WI38 (cell line): ENCODE measurements around the gene SLC6A7.
A peak's percentile ranks its signal among the peaks of the same experiment; 100 is the strongest.

ENCODE experiments used
- H3K4me3 ChIP-seq: 2 replicates; pipeline ENCODE4 v1.5.1; 2011; ENCODE audit warnings: low read depth, mild to moderate bottlenecking, control low read depth, low read length
- TF ChIP-seq, protein P1 (sequence below): IDR thresholded peaks from 2 replicates; pipeline ENCODE4 v1.5.1; 2012; ENCODE audit warnings: low read depth, mild to moderate bottlenecking, control low read depth, low read length

Gene SLC6A7

DNA sequence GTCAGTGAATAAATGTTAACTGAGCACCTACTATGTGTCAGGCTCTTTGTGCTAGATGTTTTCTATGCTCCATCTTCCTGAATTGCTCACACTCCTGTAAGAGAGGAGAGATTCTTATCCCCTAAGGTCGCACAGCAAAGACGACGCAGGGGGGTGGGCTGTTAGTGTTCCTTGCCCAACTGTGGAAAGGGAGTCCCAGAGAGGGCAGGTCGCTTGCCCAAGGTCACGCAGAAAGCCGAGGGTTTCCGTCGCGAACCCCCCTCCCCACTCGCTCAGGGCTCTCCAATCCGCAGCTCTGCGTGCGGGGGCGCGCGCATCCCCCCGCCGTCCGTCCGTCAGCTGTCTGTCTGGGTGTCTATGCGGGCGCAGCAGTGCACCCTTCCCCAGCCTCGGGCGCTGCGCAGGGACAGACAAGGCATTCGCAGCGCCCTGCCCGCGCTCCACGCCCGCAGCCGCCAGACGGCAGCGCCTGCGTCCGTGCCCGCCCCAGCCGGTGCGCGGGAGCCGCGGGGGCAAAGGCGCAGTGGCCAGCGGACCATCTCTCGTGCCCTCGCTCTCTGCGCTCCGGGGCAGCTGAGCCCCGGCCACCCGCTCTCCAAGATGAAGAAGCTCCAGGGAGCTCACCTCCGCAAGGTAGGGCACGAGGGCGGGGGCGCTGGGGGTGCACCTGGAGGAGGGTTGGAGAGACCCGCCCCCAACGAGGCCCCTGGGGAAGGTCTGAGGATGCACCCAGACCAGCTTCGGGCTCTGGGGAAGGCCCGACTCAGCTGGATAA lies at the start of gene SLC6A7:
Gene SLC6A7, plus strand, starts transcription at position 335 of the 775 bp plus-strand sequence. Its CDS starts 266 bp downstream, at position 601.
- H3K4me3 ChIP-seq = no peak within 1 kb of the TSS

DNA sequence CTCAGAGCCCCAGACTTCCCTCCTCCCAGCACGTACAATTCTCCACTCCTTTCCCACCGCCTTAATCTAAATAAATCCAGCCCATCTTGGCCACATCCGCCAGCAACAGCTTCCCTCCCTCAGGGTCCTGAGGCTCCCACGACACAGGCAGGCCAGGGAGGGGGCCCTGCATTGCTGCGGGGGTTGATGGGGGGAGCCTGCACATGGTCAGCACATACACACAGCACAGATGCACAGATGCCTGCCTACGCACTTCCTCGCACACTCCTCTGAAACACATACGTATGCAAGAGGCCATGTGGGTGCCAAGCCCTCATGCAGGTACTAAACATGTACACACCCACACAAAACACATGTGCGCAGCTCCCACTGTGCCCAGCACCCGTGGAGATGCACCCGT lies 49.0 kb upstream of the SLC6A7 start:
- TF ChIP-seq, protein P1, sequence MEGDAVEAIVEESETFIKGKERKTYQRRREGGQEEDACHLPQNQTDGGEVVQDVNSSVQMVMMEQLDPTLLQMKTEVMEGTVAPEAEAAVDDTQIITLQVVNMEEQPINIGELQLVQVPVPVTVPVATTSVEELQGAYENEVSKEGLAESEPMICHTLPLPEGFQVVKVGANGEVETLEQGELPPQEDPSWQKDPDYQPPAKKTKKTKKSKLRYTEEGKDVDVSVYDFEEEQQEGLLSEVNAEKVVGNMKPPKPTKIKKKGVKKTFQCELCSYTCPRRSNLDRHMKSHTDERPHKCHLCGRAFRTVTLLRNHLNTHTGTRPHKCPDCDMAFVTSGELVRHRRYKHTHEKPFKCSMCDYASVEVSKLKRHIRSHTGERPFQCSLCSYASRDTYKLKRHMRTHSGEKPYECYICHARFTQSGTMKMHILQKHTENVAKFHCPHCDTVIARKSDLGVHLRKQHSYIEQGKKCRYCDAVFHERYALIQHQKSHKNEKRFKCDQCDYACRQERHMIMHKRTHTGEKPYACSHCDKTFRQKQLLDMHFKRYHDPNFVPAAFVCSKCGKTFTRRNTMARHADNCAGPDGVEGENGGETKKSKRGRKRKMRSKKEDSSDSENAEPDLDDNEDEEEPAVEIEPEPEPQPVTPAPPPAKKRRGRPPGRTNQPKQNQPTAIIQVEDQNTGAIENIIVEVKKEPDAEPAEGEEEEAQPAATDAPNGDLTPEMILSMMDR = no peak
- no peak overlapping the region for H3K4me3 ChIP-seq

More for the DNA sequence above, at the start of gene SLC6A7:
- TF ChIP-seq, protein P1 = no peak

DNA sequence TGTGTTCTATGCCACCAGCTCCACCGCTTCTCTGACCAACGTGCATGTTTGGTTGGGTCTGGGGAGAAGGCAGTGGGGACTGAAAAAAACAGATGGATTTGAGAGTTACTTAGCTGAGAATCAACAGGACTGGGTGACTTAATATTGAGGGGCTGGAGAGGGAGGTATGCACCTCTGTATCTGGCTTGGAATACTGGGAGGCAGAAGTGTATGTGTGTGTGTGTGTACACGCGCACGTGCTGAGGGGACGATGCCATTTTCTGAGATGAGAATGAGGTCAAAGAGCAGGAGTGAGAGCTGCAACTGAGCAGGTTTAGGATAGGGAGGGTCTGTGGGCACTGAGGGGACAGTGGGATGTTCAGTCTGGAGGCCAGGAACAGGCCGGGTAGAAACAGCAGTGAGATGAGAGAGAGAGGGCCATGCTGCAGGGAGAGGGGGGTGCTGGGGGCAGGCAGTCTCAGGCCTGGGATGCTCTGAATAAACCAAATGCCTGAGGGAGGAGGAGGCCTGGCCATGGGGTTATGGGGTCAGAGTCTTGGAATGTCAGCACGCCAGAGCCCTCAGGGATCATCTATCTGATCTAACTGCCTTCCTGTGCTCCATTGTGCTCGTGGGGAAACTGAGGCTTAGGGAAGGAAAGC lies 48.2 kb upstream of the SLC6A7 start:
- TF ChIP-seq, protein P1 = no peak
- H3K4me3 ChIP-seq = no peak overlapping the region

DNA sequence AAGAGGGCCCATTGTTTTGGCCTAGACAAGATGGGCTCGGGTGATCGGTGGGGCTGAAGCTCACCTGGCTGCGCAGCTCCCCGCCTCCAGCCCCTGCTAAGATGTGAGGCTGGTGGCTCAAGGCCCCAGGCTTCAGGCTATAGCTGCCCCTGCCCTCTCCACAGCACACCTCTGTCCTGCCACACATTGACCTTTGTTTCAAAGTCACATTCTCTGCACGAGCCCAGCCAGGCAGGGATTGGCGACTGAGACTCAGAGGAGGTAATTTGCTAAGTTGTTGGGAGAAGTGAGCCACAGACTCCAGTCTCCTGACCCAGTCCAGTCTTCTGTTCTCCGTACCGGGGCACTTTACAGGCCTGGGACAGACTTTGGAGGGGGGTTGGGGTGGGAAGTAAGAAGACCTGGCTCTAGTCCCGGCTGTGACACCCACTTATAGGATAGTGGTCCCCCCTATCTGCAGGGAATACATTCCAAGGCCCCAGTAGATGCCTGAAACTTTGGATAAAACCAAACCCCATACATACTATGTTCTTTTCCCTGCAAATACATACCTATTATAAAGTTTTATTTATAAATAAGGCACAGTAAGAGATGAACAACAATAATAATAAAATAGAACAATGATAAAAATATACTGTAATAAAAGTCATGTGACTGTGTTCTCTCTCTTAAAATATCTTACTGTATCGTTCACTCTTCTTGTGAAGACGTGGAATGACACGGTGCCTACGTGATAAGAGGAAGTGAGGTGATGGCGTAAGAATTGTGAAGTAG lies 47.5 kb upstream of the SLC6A7 start:
- TF ChIP-seq, protein P1 = no peak
- no peak overlapping the region for H3K4me3 ChIP-seq

DNA sequence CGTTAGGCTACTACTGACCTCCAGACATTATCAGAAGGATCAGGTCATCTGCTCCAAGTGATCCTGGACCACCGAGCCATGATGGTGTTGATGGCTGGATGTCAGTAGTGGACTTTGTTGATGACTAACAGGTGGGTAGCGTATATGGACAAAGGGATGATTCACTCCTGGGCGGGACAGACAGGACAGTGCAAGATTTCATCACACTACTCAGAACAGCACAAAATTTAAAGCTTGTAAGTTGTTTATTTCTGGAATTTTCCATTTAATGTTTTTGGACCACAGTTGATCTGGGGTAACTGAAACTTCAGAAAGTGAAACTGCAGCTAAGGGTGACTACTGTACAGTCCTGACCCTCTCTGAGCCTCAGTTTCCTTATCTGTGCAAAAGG lies 46.9 kb upstream of the SLC6A7 start:
- TF ChIP-seq, protein P1 = no peak
- H3K4me3 ChIP-seq = peak overlapping the region; percentile 27

DNA sequence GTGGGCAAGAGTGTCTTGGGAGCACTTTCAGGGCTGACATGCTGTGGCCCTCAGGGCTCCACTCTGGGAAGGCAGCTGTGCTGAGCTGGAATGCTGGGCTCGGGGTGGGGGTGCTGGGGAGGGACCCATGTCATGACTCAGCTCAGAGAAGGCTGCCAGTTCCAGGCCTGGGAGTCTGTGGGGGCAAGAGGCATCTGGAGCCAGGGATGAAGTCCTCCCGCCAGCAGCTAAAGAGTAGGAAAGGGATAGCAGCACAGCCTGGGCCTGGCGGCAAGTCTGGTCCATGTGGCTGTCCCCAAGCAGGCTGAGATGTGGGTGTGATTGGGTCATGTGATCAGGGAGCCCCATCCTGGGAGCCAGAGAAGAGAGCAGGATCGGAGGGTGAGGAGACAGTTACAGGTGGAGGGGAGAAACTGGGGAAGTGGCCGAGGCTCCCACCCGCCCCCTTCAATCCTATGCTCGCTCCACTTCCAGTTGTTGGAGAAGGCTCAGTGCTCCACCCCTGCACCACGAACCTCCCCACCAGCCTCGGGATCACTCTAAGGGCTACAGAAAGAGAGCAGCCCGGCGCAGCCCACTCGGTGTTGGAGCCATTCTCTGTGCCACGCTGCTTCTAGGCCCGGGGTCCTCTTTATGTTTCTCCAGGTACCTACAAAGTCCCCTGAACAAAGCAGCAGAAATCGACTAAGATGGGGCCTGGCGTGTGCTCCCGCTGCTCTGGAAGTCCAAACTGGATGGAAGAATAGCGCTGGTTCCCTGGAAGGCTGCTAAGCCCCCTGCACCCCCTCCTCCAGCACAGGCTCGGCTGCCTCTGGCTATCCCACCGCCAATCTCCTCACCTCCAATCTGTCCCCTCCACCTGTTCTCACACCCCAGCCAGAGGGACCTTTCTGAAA lies 46.3 kb upstream of the SLC6A7 start:
- TF ChIP-seq, protein P1 = no peak
- peak overlapping the region; percentile 27 for H3K4me3 ChIP-seq
